ENCODE results near the gene IFI27L1.
"Not testable (repeated sequence)": the region's sequence is repeated elsewhere in the genome, so short reads cannot be mapped to it uniquely, and the experiment has no call there.

Gene IFI27L1

GRCh38 chr14:94062344-94062940 is 18.7 kb upstream of the IFI27L1 start:
- no peak overlapping the region for H3K4me3 ChIP-seq (replicated peaks; ENCODE audit: low read depth, low read length)
- TF ChIP-seq CTCF (IDR thresholded peaks at IDR 0.05; ENCODE audit: low read length, missing control alignments): no peak
- peak; percentile 31 for DNase-seq (ENCODE audit: low read depth)

DNA sequence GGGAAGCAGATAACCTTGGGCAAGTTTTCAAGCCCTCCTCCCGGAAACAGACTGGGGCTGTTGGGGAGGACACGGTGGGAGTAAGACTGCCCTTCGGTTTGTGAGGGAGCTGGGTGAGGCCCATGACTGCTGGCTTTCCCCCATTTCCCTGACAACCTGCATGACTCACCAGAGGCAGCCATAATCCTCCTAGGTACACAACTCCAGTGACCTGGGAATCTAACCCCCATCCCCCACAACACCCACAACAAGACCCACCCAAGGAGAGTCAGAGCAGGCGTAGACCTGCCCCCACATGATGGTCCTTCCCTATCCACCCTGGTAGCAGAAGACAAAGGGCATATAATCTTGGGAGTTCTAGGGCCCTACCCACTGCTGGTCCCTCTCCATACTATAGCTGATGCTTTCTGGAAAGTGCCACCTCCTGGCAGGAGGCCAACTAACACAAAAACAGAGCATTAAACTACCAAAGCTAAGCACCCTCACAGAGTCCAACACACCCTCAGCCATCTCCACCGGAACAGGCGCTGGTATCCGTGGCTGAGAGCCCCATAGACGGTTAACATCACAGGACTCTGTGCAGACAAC is 14.9 kb upstream of the IFI27L1 start:
- no peak for DNase-seq (ENCODE audit: low read depth)
- no peak overlapping the region for H3K4me3 ChIP-seq (replicated peaks; ENCODE audit: low read depth, low read length)
- no peak for TF ChIP-seq CTCF (IDR thresholded peaks at IDR 0.05; ENCODE audit: low read length, missing control alignments)

GRCh38 chr14:94072076-94072475 is 9.0 kb upstream of the IFI27L1 start:
- H3K4me3 ChIP-seq (replicated peaks; ENCODE audit: low read depth, low read length); DNase-seq (ENCODE audit: low read depth): not testable (repeated sequence)

GRCh38 chr14:94074534-94074933 is 6.6 kb upstream of the IFI27L1 start:
- H3K4me3 ChIP-seq (replicated peaks; ENCODE audit: low read depth, low read length): no peak overlapping the region
- no peak for TF ChIP-seq CTCF (IDR thresholded peaks at IDR 0.05; ENCODE audit: low read length, missing control alignments)
- no peak for DNase-seq (ENCODE audit: low read depth)

GRCh38 chr14:94075008-94075407 is 6.1 kb upstream of the IFI27L1 start:
- TF ChIP-seq CTCF (IDR thresholded peaks at IDR 0.05; ENCODE audit: low read length, missing control alignments): no peak
- no peak for DNase-seq (ENCODE audit: low read depth)
- H3K4me3 ChIP-seq (replicated peaks; ENCODE audit: low read depth, low read length): no peak overlapping the region

DNA sequence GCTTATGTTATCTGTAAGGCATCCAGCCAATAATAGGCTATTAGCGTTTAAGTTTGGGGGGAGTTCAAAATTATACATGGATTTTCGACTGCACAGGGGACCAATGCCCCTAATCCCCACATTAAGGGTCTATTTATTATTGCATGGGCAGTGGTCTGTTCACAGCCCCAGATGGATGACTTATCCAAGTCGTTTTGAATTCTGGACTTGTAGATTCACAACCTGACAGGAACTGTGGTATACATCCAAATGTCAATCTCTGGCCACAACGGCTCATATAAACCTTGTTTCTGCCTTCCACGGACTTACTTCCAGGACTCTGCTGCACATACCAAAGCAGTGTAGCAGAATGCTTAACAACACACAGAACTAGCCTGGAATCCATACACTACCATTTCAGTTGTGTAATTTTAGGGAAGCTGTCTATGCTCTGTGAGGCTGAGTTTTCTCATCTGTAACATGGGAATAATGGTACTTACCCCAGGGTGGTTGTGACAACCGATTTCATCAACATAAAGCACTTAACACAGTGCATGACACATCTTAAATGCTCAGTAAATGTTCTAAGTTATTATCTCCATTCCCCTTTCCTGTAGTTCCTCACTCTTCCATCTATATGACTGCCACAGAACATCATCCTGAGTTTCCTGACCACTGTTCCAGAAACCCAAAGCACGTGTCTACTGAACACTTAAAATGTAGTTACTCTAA is 3.8 kb upstream of the IFI27L1 start:
- DNase-seq (ENCODE audit: low read depth): no peak
- TF ChIP-seq CTCF (IDR thresholded peaks at IDR 0.05; ENCODE audit: low read length, missing control alignments): no peak
- H3K4me3 ChIP-seq (replicated peaks; ENCODE audit: low read depth, low read length): no peak overlapping the region

DNA sequence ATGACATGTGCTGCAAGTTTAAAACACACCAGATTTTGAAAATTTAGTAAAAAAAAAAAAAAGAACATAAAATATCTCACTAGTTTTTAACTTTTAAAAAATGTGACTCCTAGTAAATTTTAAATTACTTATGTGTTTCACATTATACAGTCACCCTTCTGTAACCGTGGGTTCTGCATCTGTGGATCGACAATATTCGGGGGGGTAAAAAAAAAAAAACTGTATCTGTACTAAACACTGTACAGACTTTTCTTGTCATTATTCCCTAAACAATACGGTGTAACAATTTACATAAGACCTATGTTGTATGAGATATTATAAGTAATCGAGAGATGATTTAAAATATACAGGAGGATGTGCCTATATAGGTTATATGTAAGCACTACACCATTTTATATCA is 3.3 kb upstream of the IFI27L1 start:
- DNase-seq (ENCODE audit: low read depth): no peak
- H3K4me3 ChIP-seq (replicated peaks; ENCODE audit: low read depth, low read length): no peak overlapping the region
- no peak for TF ChIP-seq CTCF (IDR thresholded peaks at IDR 0.05; ENCODE audit: low read length, missing control alignments)

Data from fibroblast of pulmonary artery (primary cell).